Caki2 (cell line): Measurements from ENCODE around the gene KRTAP17-1. TPM values are rescaled to one million over a fixed set of nuclear protein-coding genes. Genes with fewer than 3 reads are reported as not detected.

Experiments
- DNase-seq: peaks from one replicate; pipeline ENCODE4 v3.0.0-alpha.2; 2015; ENCODE audit warnings: low read depth
- in situ Hi-C: cut with HindIII; loops from 2 replicates; pipeline ENCODE4 v1.10.0; 2016; ENCODE audit warnings: low sequenced_read_pairs, low pct_unique_long_range_greater_than_20kb, mixed read lengths
- total RNA-seq: library from RNA; depleted of rRNA; stranded (reverse); fragments of >200 nt; shearing (Covaris generic); gene quantifications from 2 replicates; pipeline ENCODE4 v1.2.3, GENCODE V29; 2014; ENCODE audit warnings: low replicate concordance

The KRTAP17-1 gene
- total RNA-seq, 1 experiment from 2014 or later = not detected

GRCh38 chr17:41334385-41335305 is 19.1 kb upstream of the KRTAP17-1 start:
- in situ Hi-C loops = no loop called here

GRCh38 chr17:41333836-41334235 is 18.3 kb upstream of the KRTAP17-1 start:
- no peak for DNase-seq
- in situ Hi-C loops = no loop called here

More at GRCh38 chr17:41334385-41335305, 19.1 kb upstream of the KRTAP17-1 start:
- DNase-seq = no peak

- in situ Hi-C loops = no loop called here
- DNase-seq = no peak
These were observed 17.6 kb upstream of the KRTAP17-1 start for GRCh38 chr17:41333098-41333497.

GRCh38 chr17:41332239-41332638 is 16.7 kb upstream of the KRTAP17-1 start:
- in situ Hi-C loops = no loop called here
- DNase-seq = no peak

- no peak for DNase-seq
- in situ Hi-C loops = no loop called here
These were observed 16.1 kb upstream of the KRTAP17-1 start for GRCh38 chr17:41331606-41332005.

GRCh38 chr17:41329279-41329948 is 13.9 kb upstream of the KRTAP17-1 start:
- DNase-seq = peak; percentile 54
- in situ Hi-C loops = no loop called here

- no peak for DNase-seq
- in situ Hi-C loops = no loop called here
These were observed 12.7 kb upstream of the KRTAP17-1 start for GRCh38 chr17:41328207-41328606.

- in situ Hi-C loops = no loop called here
- DNase-seq = no peak
These were observed 12.1 kb upstream of the KRTAP17-1 start for GRCh38 chr17:41327411-41328120.

GRCh38 chr17:41326173-41327145 is 10.9 kb upstream of the KRTAP17-1 start:
- in situ Hi-C loops = no loop called here
- no peak for DNase-seq

- no peak for DNase-seq
- in situ Hi-C loops = no loop called here
These were observed 10.1 kb upstream of the KRTAP17-1 start for GRCh38 chr17:41325611-41326010.

GRCh38 chr17:41325126-41325525 is 9.6 kb upstream of the KRTAP17-1 start:
- in situ Hi-C loops = no loop called here
- DNase-seq = no peak

- peak; percentile 31 for DNase-seq
- in situ Hi-C loops = no loop called here
These were observed 8.9 kb upstream of the KRTAP17-1 start for GRCh38 chr17:41324180-41325075.

GRCh38 chr17:41322903-41323895 is 7.7 kb upstream of the KRTAP17-1 start:
- in situ Hi-C loops = no loop called here
- no peak for DNase-seq

GRCh38 chr17:41322094-41322902 is 6.8 kb upstream of the KRTAP17-1 start:
- DNase-seq = peak; percentile 70
- in situ Hi-C loops = no loop called here

- in situ Hi-C loops = no loop called here
- DNase-seq = no peak
These were observed 2.7 kb upstream of the KRTAP17-1 start for GRCh38 chr17:41318231-41318630.
